NCI-H524 treated with DMSO at 0.1 percent for 48 hours (cell line): ENCODE data around the gene GAS6.
"Not testable (repeated sequence)": the region's sequence is repeated elsewhere in the genome, so short reads cannot be mapped to it uniquely, and the experiment has no call there.

Experiments used
- DNase-seq: peaks from one replicate; lab custom pipeline; 2025; lab: John Stamatoyannopoulos, UW

The GAS6 gene

DNA sequence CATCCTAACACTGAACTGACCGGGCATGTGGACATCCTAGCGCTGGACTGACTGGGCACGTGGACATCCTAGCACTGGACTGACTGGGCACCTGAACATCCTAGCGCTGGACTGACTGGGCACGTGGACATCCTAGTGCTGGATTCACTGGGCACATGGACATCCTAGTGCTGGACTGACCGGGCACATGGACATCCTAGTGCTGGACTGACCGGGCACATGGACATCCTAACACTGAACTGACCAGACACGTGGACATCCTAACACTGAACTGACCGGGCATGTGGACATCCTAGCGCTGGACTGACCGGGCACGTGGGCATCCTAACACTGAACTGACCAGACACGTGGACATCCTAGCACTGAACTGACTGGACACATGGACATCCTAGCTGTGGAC is 73.9 kb downstream of the GAS6 start:
- not testable (repeated sequence) for DNase-seq

DNA sequence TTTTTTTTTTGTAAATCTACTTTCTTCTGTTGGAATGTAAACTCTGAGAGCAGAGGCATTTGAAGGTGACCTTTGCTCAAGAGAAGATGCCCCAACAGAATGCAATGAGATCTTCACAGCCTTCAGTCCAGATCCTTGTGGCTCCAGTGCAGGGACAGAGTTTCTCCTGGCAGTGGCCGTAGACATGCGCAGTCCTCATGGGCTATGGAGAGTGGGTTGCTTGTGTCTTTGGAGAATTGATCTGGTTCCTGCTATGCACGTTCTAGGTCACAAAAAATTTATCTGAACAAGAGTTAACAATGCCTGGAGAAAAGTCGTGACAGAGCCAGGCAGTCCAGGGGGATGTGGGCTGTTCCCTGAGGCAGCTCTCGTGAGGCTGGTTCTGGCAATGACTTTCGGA is 74.7 kb downstream of the GAS6 start:
- no peak for DNase-seq

DNA sequence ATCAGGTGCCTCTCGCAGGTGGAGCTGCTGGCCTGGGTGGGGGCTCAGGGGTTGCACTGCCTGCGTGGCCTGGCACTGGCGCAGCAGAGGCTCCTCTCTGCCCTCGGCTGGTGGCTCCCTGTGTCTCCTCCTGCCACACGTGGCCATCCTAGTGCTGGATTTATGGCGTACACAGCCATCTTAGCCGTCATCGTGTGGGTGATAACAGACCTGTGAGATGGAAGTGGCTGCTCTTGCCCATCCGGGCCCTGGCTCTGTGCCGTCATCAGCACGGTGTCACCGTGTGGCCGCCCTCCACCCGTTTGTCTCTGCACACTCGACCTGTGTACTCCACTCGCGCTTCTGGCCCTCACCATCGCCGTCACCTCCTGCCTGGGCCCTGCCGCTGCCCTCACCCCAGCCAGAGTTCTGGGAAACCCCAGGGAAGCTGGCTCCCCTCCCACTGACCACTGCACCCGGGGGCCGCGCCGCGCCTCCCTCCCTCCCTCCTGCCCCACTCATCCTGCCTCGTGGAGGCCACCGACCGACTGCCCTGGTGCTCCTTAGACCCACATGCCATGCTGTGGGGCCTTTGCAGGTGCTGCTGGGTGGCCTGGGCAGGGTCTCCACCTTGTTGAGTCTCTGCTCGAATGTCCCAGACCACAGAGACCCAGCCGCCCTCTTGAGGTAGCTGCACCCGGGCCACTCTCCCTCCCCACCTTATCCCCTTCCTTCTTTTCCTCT is 75.3 kb downstream of the GAS6 start:
- DNase-seq = no peak

DNA sequence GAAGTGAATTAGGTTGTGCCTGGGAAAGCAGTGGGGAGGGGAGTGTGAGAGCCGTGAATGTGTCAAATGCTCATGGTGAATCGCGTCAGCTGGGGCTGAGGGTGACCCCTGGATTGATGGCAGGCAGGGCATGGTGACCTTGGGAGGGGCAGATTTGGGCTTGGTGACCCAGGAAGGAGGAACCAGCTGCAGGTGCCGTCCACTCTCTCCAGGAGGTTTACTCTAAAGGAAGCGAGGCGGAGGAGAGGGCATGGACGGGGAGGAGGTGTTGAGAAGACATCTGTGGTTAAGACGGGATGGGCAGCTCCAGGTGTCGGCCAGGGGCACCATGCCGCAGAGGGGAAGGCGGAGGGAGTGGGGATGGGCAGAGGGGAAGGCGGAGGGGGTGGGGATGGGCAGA is 76.2 kb downstream of the GAS6 start:
- no peak for DNase-seq

DNA sequence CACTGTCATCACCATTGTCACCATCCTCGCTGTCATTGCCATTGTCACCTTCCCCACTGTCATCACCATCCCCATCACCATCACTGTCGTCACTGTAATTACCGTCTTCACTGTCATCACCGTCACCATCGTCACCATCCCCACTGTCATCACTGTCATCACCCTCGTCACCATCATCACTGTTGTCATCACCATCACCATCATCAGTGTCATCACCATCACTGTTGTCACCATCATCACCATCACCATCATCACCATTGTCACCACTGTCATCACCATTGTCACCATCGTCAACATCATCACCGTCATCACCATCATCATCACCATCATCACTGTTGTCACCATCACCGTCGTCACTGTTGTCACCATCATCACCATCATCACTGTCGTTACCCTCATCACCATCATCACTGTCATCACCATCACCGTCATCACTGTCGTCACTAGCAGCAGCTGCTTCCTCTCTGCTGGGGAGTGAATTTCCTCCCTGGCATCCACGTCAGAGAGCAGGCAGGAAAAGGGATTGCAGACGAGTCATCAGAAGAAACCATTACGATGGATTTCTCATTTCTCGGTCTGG is 77.5 kb downstream of the GAS6 start:
- DNase-seq = no peak

DNA sequence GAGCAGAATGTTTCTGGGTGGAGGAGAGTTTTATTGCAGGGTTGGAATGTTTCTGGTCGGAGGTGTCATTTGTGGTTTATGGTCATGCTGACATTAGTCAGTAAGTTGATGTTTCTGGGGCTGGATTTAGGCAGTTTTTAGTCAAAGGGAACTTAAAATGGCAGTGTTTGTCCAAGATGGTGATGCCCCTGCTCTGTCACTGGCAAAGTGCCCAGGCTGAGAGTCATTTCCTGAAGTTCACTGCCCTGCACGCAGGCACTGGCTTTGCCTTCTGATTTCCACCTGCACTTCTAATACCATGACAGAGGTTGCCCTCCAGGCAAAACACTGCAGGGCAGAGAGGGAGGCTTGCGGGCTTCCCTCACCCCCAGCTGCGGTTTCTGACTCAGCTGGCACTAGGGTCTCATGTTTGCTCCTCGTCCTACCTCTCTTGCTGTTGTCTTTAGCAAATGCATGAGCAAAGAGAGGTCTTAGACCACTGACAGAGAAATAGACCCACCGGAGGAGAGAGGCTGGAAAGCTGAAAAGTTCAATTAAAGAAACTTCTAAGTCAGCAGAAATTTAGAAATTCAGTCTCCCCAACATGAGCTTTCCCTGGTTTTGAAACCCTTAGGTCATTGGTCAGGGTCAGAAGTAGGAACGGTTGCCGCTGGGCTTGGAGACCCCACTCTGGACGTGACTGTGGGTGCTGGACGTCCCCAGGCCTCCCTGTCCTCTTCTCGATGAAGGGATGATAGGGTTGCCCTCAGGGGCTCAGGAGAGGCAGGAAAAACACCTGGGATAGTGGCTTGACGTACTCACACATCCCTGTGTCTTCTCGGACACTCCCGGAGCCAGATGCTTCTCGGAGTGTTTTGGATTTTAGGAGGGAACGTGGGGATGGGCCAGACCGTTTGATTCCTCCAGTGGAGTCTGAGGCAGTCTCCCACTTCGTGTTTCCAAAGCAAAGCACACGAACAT is 78.5 kb downstream of the GAS6 start:
- no peak for DNase-seq

DNA sequence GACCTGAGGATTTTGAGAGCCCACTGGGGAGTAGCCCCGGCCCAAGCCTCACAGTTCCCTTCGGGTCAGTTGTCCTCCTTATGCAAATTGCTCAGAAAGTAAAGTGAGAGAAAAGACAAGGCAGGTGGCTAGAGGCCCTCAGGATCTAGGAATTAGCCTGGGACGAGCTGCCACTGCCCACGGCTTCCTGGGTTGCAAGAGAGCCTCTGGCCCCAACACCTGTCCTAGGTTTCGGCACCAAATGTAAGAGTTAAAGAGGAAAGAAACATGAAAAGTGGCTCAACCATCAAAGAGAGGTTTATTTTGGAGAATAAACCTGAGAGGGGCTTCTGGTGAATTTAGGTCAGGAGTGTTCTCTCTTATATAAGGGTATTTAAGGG is 79.2 kb downstream of the GAS6 start:
- no peak for DNase-seq

DNA sequence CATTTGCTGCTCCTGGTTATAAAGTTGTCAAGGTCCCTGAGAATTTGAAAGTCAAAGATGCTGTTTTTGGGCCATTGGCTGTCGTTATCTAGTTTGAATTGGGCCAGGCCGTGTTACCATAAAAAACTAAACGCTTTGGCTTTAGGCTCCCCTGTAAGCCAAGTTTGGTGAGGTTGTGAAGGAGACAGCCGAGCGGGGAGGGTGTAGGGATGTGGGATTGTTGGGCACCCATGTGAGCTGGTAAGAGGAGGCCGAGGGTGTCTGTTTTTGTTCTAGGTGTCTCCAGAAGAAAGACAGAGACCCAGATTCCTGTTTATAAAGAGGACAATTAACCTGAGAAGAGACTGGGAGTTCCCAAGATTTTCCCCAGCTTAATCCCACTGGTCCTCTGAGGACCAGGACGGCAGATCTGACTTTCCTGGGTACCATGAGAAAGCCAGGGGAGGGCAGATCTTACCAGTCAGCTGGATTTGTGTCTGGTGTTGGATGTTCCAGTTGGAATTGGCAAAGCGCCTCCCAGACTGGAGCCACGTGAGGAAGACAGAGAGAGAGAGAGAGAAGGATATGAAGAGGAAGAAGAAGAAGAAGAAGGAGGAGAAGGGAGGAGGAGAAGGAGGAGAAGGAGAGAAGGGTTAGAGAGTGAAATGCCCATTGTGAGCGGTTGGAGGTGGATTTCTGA is 79.8 kb downstream of the GAS6 start:
- DNase-seq = no peak

DNA sequence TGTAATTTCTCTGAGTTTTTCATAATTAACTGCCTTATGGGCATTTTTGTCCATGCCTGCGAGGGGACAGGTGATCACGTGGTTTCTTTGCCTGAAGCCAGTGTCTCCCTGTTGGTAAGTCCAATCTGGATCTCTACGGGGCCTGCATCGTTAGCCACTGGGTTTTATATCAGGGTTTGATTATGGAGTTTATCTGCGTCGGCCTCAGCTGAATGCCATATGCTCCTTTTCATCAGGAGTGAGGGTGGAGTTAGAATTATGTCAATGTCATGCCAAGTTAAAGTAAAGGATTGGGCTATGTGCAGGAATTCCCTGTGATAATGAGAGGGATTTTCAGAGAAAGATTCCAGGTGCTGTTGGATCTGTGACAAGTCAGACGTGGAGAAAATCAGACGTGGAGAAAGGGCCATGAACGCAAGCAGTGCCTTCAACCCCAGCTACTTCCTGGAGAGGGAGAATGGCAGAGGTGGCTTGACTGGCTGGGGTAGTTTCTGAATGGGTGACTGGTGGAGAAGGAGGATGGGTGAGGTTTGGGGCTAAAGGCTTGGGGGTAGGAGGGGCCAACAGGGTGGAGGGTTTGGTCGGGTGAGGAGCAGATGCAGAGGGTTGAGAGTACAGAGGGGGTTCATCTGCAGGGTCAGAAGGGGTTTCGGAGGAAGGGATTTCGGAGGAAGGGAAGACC is 80.5 kb downstream of the GAS6 start:
- no peak for DNase-seq

DNA sequence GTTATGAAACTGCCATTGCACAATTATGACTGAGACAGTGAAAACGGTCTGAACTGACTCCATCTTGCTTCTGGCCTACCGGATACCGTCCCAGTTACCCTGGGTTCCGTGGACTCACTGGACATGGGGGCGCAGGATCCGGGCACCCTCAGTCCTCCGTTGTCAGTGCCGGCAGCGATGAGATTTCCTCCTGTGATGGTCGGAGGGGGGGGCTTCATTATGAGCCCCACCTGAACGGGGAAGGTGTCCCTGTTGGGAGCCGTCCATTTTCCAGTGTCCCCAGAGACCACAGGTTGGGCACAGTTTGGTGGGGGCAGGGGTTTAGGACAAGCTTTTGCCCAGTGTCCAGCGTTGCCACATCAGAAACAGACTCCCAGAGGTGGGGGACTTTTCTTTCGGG is 81.4 kb downstream of the GAS6 start:
- no peak for DNase-seq

DNA sequence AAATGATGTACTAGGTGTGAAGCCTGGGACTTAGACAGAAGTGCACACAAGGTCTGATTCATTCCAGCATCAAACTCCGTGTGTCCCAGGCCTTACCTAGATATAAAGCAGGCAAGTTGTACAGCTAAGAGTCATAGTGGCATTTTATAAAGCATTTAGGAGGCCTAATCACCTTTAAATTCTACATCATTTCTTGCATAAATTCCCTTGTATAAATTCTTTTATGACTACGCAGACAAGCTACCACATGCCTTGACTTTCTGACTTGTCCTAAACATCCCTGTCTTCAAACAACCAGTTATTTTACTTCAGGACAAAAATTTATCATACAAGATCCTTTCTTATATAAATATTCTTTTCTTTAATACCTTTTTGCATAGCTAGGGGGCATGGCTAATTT is 82.3 kb downstream of the GAS6 start:
- DNase-seq = no peak

DNA sequence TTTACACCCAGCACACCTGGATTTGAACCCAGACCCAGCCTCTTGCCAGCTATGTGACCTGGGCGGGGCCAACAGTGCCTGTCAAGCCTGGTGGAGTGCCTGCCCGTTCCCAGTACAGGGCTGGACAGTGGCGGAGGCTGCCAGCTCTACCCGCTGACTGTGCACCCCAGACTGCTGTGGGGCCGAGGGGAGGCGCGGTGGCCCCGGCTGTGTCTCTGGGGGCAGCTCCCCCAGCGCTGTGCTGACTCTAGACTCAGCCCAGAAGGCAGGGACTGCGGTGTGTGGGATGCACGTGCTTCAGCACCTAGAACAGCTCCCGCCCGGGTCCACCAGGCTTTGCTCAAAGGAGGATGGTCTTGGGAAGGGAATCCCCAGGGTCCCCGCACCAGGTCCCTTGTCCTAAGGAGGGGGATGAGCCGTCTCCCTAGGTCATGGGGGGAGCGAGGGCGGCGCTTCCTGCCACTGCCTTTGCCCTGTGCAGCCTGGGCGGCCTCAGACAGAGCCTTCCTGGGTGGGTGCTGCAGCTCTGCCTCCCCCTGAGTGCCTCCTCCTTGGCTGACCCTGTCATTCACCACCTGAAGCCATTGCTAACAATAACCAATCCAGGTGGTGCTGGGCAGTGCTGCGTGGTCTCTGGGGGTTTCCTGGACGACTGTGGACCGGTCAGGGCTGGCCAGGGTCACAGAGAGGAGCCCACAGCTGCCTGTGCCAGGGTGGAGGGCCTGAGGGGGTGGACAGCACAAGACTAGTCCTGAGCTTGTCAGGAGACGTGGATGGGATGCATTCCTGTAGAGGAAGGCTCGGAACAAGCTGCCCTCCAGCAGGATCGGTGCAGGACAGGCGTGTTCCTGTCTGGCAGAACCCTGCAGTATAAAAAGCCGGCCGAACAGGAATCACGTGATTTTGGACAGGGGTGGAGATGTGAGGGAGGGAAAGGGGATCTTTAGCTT is 86.3 kb downstream of the GAS6 start:
- DNase-seq = no peak

DNA sequence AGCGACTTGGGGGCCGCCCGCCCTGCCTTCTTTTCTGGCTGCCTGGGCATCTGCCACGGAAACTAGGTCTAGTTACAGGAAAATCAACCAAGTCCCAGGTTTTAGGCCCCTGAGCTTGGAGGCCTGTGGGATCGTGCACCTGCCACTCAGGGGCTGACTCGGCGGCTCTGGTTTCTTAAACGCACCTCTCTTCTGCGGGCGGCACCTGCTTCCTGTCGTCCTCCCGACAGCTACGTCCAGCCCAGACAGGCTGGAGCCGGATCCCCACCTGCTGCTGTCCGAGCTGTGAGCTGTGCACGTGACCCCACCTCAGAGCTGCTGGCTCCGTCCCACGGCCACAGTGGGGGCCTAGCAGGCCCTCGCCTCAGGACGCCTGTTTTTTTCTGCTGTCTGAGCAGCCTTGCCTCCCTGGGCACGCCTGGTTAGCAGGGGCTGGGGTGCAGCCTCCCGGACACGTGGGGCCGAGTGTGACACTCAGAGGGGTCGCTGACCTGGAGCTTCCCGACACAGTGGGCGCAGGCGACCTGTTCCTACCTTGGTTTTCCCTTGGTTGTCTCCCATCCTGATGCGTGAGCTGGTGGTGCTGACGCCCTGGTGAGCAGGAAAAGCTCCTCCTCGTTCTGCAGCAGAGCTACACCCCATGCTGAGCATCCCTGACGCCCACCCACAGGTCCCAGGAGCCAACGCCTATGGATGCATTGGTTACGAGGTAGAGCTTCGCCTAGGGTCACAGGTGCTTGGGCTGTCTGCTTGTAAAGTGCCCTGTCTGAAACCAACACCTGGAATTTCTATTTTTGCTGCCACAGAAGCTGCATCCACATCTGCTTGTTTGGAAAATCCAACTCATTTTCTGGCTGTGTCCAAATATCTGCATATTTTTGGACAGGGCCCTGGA is 87.4 kb downstream of the GAS6 start:
- no peak for DNase-seq

DNA sequence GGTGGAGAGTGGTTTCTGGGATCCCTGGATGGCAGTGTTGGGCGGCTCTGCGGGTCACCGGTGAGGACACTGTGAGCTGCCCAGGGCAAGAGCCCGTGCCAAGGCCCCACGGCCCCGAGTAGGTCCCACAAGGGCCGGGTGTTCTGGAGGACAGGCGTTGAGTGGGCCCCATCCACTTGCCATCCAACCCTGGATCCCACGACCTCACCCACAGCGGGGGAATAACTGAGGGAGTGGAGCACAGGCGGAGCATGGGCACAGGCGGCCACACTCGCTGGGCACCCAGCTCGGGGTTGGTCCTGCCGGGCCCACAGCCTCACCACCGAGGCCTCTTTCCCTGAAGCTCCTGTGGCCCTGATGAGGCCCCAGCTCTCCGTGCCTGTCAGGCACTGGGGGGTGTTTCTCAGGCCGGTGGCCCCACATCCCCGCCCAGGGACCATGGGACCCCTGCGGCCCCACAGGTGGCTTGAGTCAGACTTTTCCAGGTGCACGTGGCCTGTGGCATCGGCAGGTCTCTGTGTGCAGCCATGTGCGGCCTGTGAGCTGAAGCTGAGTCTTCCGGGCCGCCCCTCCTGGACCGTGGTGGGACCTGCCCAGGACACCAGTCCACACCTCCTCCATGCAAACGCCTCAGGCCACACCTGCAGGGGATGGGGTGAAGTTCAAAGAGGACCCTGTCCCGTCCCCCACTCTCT is 88.3 kb downstream of the GAS6 start:
- DNase-seq = no peak

DNA sequence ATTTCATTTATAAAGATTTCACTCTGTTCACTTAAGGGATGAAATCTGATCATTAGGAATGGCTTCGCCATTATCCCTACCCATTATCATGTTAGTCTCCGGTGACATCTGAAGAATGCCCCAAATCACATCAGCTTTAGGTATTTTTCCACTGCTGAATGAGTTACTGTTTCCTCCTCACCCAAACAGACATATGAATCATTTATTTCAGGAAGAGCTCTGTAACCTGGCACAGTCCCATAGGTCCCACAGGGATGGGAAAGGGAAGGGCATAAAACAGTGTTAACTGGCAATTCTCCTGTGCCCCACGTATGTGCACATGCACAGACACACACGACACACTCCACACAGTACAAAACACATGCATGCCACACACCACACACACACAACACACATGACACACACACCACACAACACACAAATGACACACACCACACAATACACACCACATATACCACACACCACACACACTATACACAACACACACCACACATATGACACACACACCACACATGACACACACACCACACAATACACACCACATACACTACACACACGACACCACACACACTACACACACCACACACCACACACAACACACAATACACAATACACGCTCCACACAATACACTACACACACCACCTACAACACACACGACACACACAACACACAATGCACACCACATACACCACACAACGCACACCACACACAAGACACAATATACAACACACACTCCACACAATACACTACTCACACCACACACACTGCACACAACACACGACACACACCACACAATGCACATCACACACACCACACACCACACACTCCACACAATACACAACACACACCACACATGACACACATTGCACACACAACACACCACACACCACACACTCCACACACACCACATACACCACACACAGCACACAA is 89.4 kb downstream of the GAS6 start:
- DNase-seq = no peak

DNA sequence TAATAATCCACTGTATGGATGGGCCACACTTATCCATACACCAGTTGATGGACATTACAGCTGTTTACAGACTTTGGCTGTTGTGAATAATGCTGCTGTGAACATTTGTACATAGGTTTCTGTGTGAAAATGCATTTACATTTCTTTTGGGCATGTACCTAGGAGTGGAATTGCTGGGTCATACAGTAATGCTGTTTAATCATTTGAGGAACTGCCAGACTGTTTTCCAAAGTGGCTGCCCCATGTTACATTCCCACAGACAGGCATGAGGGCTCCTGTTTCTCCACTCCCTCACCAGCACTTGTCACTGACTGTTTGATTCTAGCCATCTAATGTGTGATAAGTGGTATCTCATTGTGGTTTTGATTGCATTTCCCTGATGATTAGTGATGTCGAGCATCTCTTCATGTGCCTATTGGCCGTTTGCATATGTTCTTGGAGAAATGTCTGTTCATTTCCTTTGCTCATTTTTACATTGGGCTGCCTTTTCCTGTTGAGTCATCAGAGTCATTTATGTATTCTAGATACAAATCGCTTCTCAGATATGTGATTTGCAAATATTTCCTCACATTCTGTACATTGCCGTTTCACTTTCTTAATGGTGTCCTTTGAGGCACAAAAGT is 92.1 kb downstream of the GAS6 start:
- DNase-seq = no peak

DNA sequence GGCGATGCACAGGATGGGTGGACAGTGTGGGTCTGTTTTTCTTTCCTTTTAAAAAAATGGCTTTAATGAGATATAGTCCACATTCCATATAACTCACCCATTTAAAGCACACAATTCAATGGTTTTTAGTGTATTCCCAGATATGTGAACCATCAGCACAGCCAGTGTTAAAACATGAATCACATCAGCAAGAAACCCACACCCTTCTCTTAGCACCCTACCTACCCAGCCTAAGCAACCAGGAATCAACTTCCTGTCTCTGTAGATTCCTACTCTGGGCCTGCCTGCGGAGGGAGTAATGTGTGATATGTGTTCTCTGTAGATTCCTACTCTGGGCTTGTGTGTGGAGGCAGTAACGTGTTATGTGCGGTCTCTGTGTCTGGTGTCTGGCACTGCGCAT is 92.9 kb downstream of the GAS6 start:
- no peak for DNase-seq
